ENCODE measurements around the gene EBF3. TPM values are rescaled to one million over a fixed set of nuclear protein-coding genes. Genes with fewer than 3 reads are reported as not detected.

Gene EBF3
- total RNA-seq, 1 experiment from 2014 or later: not detected

- CTCF ChIA-PET: no interaction called here
- TF ChIP-seq EZH2phosphoT487 (IDR thresholded peaks at IDR 0.05; ENCODE audit: borderline replicate concordance, low read length) (no peak), EZH2 (IDR thresholded peaks at IDR 0.05; ENCODE audit: low read length, unreplicated experiment) (no peak), CTCF (conservative IDR thresholded peaks at IDR 0.05; ENCODE audit: low read depth, low read length) (no peak)
- no peaks in the 10 kb centered on the region for H3K36me3 ChIP-seq (ENCODE audit: low read depth, low read length)
- intact Hi-C loops (cut with micrococcal nuclease): no loop called here
- no peak overlapping the region for H2AFZ ChIP-seq (ENCODE audit: low read length)
- no TSS peak for BruUV-seq (replicated peaks)
- H4K20me1 ChIP-seq (ENCODE audit: low read length): no peaks in the 10 kb centered on the region
- H3K9ac ChIP-seq (ENCODE audit: low read length): no peak overlapping the region
- DNase-seq (no peak), ATAC-seq (no peak)
- POLR2A ChIA-PET (ENCODE audit: unreplicated experiment): no interaction called here
- no peaks in the 10 kb centered on the region for H3K9me2 ChIP-seq (replicated peaks; ENCODE audit: low read length)
- H3K27ac ChIP-seq (ENCODE audit: low read length): no peak overlapping the region
- H3K27me3 ChIP-seq (ENCODE audit: low read length): no peaks in the 10 kb centered on the region
- no peaks in the 10 kb centered on the region for H3K4me1 ChIP-seq (ENCODE audit: insufficient read depth, low read length)
- no peaks in the 10 kb centered on the region for H3K9me3 ChIP-seq (ENCODE audit: low read length)
- H3F3A ChIP-seq (ENCODE audit: low read length, unreplicated experiment): no peaks in the 10 kb centered on the region
- no peaks in the 10 kb centered on the region for H3K79me2 ChIP-seq (ENCODE audit: low read length)
- H3K4me2 ChIP-seq (ENCODE audit: low read length): no peak overlapping the region
- no peak overlapping the region for H3K4me3 ChIP-seq (ENCODE audit: low read length)
Measured at GRCh38 chr10:129787557-129787956, 176.5 kb downstream of the EBF3 start.

- no peaks in the 10 kb centered on the region for H3K9me2 ChIP-seq (replicated peaks; ENCODE audit: low read length)
- no peaks in the 10 kb centered on the region for H4K20me1 ChIP-seq (ENCODE audit: low read length)
- TF ChIP-seq EZH2phosphoT487 (IDR thresholded peaks at IDR 0.05; ENCODE audit: borderline replicate concordance, low read length): no peak
- TF ChIP-seq CTCF (conservative IDR thresholded peaks at IDR 0.05; ENCODE audit: low read depth, low read length): no peak
- TF ChIP-seq EZH2 (IDR thresholded peaks at IDR 0.05; ENCODE audit: low read length, unreplicated experiment): no peak
- H3K9ac ChIP-seq (ENCODE audit: low read length): no peak overlapping the region
- H3K27ac ChIP-seq (ENCODE audit: low read length): no peak overlapping the region
- H3K9me3 ChIP-seq (ENCODE audit: low read length): no peaks in the 10 kb centered on the region
- H3K4me1 ChIP-seq (ENCODE audit: insufficient read depth, low read length): no peaks in the 10 kb centered on the region
- no peaks in the 10 kb centered on the region for H3F3A ChIP-seq (ENCODE audit: low read length, unreplicated experiment)
- no peak overlapping the region for H3K4me2 ChIP-seq (ENCODE audit: low read length)
- no peaks in the 10 kb centered on the region for H3K79me2 ChIP-seq (ENCODE audit: low read length)
- intact Hi-C loops (cut with micrococcal nuclease): no loop called here
- ATAC-seq: no peak
- DNase-seq: no peak
- H3K27me3 ChIP-seq (ENCODE audit: low read length): no peaks in the 10 kb centered on the region
- POLR2A ChIA-PET (ENCODE audit: unreplicated experiment): no interaction called here
- no TSS peak for BruUV-seq (replicated peaks)
- H2AFZ ChIP-seq (ENCODE audit: low read length): no peak overlapping the region
- CTCF ChIA-PET: no interaction called here
- H3K4me3 ChIP-seq (ENCODE audit: low read length): no peak overlapping the region
- no peaks in the 10 kb centered on the region for H3K36me3 ChIP-seq (ENCODE audit: low read depth, low read length)
Measured at GRCh38 chr10:129786216-129786615, 177.9 kb downstream of the EBF3 start.

GRCh38 chr10:129785536-129785981, 178.5 kb downstream of the EBF3 start:
- H3K9me2 ChIP-seq (replicated peaks; ENCODE audit: low read length): no peaks in the 10 kb centered on the region
- intact Hi-C loops (cut with micrococcal nuclease): no loop called here
- no peak overlapping the region for H3K9ac ChIP-seq (ENCODE audit: low read length)
- no peak overlapping the region for H3K4me2 ChIP-seq (ENCODE audit: low read length)
- ATAC-seq (no peak), DNase-seq (no peak)
- H4K20me1 ChIP-seq (ENCODE audit: low read length): no peaks in the 10 kb centered on the region
- H3K27me3 ChIP-seq (ENCODE audit: low read length): no peaks in the 10 kb centered on the region
- ChIA-PET POLR2A (ENCODE audit: unreplicated experiment) (no interaction called here), CTCF (no interaction called here)
- H3K36me3 ChIP-seq (ENCODE audit: low read depth, low read length): no peaks in the 10 kb centered on the region
- no TSS peak for BruUV-seq (replicated peaks)
- H3K4me3 ChIP-seq (ENCODE audit: low read length): no peak overlapping the region
- no peak for TF ChIP-seq EZH2 (IDR thresholded peaks at IDR 0.05; ENCODE audit: low read length, unreplicated experiment)
- no peak for TF ChIP-seq EZH2phosphoT487 (IDR thresholded peaks at IDR 0.05; ENCODE audit: borderline replicate concordance, low read length)
- TF ChIP-seq CTCF (conservative IDR thresholded peaks at IDR 0.05; ENCODE audit: low read depth, low read length): no peak
- H3F3A ChIP-seq (ENCODE audit: low read length, unreplicated experiment): no peaks in the 10 kb centered on the region
- no peaks in the 10 kb centered on the region for H3K4me1 ChIP-seq (ENCODE audit: insufficient read depth, low read length)
- H3K9me3 ChIP-seq (ENCODE audit: low read length): no peaks in the 10 kb centered on the region
- H2AFZ ChIP-seq (ENCODE audit: low read length): no peak overlapping the region
- no peaks in the 10 kb centered on the region for H3K79me2 ChIP-seq (ENCODE audit: low read length)
- no peak overlapping the region for H3K27ac ChIP-seq (ENCODE audit: low read length)

Small RNA genes lying within 50 kb of the gene (microRNA-seq; reads per million reads assigned to microRNA genes)
- gene MIR4297 (ENCODE audit: unreplicated experiment): not detected

Other genes with a start within 250 kb of the EBF3 start
- 0.29 TPM in 1 of 2 replicates, not detected in the other for gene C10orf143, start 146.6 kb upstream of the EBF3 start, total RNA-seq (2014; rRNA removed)
- 98.1 and 107 TPM in 2 replicates for gene GLRX3, start 172.1 kb upstream of the EBF3 start, total RNA-seq (2014; rRNA removed)